AML-193 (cell line): ENCODE measurements around the gene SORCS2.

Experiments used
- DNase-seq, 2 experiments: peaks; one replicate each; lab custom pipeline; 2025; lab: John Stamatoyannopoulos, UW

The SORCS2 gene

DNA sequence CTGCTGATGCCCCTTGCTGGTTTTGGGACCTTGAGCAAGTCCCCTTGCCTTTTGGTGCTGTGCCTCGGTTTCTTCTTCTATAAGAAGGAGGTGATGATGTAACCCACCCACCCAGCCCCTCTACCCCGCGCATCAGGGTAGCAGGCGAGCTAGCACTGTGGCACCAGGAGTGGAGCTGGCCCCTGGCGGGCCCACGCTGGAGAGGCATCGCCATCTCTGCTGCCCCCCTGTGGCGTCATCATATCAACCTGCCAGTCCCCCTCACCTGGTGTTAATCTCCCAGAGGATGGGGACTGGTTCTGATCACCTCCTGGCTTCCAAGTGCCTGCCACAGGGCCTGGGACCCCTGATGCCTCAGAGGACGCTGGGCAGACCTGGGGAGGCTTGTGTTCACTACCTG lies 6.3 kb upstream of the SORCS2 start:
- DNase-seq = no peak

DNA sequence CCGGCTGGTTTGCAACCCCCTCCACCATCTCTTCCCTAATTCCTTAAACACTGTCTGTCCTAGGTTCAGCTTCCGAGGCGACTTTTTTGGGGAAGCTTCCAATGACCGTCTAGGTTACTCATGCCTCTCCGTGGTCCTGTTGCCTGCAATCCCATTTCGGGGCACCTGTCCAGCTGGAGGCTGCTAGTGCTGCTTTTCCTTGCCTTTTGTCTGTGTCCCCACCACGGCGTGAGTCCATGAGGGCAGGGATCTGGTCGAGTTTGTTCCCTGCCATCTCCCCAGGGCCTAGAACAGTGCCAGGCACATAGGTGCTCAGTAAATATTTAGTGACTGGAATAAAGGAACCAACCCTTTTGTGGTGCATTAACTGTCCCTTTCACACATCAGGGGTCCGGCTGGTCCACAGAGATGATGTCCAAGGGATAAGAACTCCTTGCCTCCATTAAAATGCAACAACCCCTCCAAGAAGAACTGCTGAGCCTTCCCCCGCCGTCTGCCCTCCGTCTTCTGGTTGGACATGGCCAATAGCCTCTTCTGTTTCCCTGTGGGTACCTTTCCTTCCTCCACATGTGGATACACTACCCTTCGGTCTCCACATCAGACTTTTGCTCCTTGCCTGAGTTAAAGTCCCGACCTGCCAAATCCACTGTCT lies 5.7 kb upstream of the SORCS2 start:
- no peak for DNase-seq

DNA sequence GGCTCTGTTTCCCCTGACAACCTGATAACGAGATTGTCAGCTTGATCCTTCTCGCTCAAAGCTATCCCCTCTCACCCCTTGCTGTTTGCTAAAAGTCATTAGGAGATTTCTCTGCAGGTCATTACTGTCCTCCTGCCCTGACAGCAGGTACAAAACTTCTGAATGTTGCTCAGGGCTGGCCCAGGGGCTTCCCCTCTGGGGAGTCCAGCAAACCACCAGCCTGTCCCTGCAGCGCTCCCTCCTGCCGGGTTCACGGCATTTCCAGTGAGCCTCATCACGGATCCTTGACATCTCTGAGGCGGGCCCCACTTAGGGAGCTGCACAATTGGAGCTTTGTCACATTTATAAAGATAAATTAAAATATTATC lies 5.2 kb upstream of the SORCS2 start:
- no peak for DNase-seq

DNA sequence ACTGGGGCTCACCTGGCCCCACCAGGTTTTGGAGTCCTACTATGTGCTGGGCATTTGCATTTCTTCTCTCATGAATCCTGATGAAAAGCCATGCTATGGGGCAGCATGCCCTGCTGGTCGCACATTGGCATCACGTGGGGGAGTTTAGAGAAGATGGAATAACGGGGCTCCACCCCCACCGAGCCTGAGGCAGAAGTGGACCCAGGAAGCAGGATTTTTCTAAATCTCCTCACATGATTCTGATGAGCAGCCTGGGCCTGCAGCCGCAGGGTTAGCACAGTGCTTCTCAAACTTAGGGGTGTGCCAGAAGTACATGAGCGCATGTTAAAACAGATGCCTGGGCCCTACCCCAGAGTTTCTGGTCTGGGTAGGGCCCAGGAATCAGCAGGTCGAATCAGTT lies 4.6 kb upstream of the SORCS2 start:
- DNase-seq = no peak

DNA sequence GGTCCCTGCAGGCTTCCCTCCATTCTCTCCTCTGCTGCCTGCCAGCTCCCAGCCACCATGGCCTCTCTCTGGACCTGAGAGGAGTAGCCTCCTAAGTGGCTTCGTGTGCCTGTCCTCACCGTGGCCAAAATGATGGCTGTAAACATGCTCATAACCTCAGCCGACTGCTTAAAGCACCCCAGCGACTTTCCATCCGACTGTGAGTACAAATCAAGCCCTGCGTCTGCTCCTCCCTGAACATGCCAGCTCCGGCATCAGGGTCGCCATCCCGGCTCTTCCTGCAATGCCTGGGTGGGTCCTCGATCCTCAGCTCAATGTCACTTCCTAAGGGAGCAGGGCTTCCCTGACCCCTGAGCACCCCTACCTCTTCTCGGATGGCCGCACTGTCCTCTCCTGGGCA lies 3.3 kb upstream of the SORCS2 start:
- no peak for DNase-seq

DNA sequence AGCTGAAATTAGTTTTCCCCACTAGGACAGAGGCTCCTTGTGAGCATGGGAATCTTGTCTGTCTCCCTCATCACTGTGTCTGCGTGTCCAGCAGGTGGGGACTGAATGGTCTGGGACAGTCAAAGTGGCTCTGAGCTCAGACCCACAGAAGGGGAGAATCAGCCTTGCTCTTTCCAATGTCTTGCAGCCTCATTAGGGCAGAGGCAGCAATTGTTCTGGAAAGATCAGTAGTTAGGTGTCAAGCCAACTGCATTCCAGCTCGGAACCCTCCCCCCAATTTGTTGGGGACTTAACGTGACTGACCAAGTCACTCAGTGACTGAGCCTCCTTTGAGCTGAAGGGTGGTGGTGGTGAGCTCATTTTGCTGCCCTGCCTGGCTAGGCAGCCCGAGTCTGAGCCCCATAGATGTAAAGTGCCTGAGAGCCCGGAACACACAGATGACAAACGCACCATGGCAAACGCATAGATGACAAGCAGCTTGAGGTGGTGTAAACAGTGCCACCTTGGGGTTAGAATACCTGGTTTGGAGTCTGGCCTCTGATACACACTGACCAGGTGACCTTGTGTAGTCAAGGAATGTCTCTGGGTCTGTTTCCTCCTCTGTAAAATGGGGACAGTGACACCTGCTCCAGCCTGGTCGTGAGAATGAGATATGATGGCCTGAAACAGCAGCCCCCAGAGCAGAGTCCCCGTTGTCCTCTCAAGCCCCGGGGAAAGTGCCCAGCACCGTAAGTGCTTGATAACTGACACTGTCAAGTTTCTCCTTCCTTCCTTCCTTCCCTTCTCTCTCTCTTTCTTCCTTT lies 2.7 kb upstream of the SORCS2 start:
- DNase-seq = no peak

DNA sequence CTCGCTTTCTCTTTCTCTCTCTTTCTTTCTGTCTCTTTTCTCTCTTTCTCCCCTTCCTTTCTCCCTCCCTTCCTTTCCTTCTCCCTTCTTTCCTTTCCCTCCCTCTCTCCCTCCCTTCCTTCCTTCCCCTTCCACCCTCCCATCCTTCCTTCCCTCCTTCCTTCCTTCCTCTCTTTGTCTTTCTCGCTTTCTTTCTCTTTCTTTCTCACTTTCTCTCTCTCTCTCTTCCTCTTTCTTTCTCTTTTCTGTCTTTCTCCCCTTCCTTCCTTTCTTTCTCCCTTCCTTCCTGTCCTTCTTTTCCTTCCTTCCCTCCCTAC lies 2.1 kb upstream of the SORCS2 start:
- no peak for DNase-seq

DNA sequence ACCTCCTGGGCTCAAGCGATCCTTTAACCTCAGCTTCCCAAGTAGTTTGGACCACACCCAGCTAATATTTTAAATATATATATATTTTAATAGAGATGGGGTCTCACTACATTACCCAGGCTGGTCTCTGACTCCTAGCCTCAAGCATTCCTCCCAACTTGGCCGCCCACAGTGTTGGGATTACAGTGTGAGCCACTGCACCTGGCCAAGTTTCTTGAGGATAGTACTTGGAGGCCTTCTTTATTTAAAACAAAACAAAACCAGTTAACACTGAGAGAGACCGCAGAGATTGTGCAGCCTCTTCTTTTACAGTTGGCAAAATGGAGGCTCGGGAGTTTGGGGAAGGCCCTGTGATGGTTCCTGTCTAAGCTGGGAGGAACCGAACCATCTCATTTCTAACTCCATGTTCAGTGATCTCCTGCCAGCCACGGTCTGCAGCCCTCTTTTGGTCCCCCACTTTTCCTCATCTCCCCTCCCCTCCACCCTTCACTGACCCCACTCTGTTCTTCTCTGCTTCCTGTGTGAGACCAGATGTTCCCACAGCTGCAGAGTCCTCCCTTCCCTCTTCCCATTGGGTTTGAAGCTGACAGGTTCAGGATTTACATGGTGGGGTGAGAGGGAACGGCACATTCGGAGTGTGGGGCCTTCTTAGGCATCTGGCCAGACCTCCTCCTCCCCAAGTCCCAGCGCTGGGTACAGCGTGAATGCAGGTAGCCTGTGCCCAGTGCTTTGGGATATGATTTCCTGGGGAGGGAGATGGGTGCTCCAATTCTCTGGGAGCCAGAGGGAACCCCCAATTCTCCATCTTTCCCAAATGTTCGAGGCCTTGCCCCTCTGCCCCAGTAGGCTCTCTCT lies 1.4 kb upstream of the SORCS2 start:
- no peak for DNase-seq

DNA sequence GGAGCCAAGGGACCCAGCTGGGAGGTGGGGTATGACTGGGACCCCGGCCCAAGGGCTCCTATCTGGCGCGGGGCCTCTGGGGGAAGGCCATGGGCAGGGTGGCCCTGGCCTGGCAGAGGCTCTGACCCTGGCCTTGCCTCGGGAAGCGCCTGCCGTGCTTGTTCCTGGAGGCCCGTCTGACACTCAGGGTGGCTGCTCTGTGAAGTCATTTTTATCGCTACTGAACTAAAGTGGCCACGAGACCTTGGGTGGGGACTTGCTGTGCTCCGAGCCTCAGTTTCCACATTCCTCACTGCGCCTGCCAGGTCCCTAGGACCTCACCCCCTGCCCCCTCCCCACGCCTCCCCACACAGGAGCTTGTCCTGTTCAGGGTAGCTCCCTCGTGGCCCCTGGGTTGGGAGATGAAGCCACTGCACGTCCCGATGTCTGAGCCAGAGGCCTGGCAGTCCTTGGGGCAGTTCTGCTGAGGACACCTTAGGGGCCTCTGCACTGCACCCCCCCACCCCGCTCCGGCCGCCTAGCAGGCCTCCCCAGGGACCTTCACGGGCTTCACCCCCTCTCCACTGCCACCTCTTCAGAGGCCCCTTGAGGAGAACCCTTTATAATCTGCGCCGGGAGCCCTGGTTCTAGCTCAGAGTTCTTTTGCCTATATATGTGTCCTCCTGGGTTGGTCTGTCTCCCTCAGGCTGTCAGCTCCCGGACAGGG lies 639 bp upstream of the SORCS2 start:
- no peak for DNase-seq

DNA sequence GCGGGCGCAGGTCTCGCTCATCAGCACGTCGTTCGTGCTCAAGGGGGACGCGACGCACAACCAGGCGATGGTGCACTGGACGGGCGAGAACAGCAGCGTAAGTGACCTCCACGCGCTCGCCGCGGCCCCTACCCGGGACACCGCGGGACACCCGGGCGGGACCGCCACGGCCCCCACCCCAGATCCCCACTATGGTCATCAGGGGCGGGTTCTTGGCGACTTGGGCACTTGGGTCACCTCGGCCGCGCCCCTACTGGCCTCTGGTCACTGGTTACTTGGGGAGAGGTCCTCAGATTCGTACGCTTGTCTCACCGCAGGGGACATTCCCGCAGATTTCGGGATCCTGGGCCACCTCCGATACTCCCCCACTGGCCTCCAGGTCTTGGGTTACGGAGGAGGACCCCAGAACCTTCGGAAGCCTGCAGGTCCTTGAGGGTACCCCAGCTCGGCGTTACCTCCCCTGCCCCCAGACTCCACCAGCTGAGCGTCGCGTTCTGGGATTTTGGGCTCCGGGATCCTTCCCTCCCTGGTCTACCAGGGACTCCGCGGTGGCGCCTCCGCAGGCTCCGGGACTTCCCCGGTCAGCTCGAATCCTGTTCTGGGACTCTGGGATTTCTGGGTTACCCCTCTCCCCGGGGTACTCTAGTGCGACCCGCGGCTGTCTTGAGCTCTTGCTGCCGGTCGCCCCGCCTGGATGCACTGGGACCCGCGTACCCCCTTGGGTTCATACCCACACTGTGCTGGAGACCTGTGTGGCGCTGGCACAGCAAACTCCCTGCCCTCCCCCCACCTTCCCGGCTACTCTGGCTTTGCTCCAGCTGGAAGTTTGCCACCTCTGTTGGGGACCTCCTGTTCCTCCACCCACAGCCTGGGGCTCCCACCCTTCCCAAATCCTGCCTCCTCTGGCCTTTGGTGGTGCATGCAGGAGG lies 956 bp downstream of the SORCS2 start:
- no peak for DNase-seq

DNA sequence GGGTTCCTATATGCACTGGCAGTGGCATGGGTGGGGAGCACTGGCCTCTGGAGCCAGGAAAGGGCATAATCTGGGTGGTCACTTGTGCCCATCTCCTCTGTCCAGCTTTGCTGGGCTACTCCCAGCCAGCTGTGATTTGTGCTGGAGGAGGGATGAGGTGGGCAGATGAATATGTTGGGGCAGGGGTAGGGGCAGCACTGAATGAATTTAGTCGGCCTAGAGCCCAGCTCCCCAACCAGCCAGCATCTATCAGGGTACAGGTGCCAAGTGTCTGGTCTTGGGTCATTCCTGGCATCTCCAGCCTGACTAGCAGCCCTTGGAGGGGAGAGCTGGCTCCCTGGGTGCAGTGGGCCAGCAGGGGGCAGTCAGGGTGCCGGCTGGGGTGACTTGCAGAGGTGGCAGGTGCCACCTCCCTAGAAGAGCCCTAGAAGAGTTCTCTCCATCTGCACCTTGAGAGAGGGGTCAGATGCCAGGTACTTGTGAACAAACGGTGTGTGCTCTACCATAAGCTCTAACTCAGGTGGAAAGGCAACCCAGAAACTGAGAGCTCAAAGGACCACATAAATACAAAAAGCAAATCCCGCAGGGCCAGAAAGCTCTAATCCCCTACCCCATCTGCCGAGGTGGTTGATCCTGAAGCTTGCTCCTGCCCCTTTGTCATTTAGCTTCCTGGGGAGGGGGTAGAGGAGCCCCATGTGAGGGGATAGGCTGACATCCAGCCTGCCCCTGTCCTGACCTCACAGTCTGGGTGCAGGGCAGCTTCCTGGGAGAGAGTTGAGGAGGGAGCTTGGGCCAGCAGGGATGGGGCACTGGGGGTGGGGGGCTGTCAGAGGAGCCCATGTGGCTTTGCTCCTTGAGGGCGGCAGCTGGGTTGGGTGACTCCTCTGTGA lies 2.2 kb downstream of the SORCS2 start:
- no peak for DNase-seq

DNA sequence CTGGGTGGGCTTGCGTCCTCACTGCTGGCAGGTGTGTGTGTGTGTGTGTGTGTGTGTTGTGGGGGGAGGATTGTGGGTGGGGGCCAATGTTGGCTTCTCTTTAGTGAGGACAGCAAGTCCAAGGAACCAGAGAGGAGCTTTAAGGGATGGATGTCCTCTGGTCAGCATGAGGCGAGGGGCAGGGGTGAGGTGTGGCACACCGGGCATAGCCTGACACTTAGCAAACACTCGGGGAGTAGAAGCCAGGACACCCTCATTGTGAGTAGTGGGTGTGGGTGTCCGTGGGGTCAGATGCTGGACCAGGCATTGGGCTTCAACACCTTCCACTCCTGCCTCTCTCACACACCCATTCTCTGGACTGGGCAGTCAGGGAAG lies 2.8 kb downstream of the SORCS2 start:
- no peak for DNase-seq

DNA sequence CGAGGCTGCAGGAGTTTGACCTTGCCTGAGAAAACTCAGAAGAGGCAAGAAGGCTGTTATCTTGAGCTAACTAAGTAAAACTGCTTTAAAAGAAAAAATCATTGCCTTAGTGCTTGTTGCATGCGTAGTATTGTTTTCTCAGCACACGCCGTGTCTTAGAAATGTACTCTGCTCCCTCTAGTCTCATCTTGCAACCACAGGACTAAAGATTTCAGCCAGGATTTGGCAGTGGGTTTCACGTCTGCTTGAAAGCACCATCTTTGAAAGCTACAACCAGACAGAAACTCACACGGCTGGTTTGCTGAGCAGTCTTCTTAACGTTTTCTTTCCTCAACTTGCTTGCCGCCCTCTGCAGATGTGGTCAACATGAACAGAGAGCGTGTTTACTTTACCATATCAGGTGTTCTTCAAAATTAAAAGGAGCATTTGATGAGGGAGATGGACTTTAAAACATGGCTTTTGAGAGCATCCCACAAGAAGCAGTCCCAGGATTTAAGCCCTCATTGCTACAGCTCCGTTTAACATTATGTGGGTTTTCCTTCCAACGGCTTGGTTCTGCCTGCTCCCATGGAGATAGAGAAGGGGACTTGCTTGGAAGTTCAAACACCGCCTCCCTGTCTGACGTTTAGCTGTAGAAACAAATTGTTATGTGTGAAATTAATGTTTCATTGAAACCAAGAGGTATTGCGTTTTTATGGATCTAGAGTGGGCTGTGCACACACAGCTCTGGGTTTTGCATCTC lies 3.4 kb downstream of the SORCS2 start:
- no peak for DNase-seq

DNA sequence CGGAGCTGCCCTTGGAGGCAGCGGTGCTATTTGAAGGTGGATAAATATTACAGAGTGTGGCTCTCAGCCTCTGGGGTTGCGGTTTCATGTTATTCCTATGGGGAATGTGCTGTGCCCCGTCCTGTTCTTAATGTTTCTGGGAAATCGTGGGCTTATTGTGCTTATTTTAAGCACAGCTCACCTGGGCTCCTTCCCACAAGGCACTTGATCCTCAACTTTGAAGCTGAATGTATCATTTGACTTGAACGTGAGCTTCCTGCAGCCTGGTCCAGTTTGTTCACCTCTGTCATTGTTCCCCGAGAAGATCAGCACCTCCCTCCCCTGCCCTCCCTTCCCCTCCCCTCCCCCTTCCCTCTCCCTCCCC lies 3.9 kb downstream of the SORCS2 start:
- no peak for DNase-seq

DNA sequence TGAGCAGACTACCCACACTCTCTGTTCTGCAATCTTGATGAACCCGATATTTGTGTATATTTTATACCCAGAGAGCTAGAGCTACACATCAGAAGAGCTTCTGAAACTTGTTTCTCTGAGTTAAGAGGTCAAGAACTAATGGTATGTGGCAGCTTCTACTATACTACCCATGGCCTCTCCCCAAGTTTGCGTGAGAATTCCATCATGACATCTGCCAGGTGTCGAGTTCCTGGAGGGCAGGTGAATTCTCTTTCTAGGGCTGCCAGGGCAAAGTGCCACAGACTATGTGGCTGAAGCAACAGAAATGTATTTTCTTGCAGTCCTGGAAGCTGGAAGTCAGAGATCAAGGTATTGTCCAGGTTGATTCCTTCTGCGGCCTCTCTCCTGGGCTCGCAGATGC lies 4.4 kb downstream of the SORCS2 start:
- DNase-seq = no peak

DNA sequence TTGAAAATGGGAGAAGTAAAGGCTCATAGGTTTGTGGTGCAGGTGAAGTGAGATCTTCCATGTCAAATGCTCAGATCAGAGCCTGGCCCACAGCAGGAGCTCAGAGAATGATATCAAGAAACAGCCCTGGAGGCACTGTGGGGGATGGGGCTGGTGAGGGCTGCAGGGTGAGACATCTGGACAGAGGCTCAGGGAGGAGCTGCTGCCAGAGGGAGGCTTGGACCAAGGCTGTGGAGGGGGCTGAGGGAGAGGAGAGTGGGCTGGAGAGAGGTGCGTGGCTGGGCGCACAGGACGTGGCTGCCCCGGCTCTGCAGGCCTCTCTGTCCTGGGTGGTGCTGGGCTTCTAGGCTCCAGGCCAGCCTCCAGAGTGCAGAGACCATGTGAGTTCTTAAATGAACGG lies 5.6 kb downstream of the SORCS2 start:
- DNase-seq = no peak

DNA sequence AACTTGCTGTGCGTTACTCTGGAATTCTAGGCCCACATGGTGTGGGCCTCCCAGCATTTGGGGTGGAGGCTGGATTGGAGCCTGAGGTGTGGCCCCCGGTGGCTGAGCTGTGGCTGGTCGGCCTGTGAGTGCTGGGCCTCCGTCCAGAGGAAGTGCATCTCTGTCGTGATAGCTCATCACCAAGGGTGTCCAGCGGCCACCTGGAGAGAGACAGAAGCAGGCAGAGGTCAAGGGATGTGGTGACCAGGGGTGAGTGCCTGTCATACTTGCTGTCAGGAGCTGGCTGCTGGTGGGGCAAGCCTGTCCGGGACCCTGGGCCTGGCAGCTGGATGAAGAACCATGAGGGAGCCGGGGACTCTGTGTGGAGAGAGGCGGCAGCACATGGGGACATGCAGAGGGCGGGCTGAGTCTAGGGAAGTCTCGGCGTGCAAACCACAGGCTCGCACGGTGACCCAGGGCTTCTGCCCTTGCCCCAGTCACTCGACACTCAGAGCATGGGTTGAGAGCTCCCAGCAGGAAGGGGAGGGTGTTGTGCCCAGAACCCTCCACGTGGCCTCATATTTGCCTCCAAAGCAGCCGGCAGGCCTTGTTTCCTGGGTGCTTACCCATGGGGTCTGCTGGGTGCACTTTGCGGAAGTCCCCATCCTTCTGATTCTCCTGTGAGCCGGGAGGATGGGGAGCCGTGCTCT lies 6.2 kb downstream of the SORCS2 start:
- DNase-seq = no peak

DNA sequence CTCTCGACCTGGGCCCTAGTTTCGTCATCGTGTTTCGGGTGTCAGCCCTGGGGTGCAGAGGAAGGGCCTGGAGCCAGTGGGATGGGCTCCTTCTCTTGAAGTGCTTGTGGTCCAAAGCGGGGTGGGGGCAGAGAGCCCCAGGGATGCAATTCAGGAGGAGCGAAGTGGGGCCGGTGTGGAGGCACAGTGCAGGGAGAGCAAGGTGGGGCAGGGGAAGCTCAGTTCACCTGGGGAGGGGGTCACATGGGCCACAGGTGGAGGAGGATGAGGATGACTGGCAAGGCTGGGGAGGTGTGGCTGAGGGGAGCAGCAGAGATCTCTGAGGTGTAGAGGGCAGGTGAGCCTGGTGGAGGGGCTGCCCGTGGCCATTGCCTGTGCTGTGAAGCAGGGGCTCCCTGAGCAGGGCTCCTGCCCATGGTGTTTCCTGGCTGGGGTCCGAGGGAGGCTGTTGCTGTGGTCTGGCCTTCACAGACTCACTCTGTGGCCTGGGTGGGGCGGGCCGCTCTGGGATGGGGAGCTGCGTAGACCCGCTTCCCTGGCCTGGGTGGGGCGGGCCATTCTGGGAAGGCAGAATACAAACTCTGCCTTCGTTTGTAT lies 6.9 kb downstream of the SORCS2 start:
- DNase-seq = no peak
